ENCODE data around the gene GAPT.

Gene GAPT

DNA sequence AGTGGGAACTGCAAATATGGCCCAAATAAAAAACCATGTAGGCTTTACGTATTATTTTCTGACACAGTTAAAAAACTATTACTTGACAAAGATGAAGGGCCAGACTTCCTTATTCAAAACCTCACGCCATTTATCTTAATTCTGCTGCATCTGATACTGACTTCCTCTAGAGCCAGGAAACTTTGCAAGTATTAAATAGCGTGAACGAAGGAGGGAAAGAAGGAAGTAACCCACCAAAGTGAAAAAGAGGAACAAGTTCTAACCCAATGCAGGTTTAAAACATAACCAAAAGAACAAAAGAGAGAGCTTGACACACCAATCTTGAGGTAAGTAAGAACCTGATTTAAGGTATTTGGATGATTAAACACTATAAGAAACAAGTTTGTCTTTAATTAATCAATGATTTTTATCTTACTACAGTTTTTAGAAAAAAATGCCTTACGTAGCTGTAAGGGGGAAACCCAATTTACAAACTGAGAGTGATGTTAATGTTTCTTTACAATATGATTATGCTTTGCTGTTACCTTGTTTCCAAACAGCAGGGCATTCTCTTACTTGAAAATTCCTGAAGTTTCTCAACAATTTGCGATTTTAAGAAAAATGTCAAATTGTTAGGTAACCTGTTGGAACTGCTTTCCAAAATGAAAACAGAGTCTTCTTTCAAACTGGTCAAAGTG, at the start of gene GAPT:
TSS of gene GAPT (plus strand) at position 220 of the 677 bp plus-strand sequence. CDS start 3,102 bp downstream, outside the sequence.
- no peak for DNase-seq

DNA sequence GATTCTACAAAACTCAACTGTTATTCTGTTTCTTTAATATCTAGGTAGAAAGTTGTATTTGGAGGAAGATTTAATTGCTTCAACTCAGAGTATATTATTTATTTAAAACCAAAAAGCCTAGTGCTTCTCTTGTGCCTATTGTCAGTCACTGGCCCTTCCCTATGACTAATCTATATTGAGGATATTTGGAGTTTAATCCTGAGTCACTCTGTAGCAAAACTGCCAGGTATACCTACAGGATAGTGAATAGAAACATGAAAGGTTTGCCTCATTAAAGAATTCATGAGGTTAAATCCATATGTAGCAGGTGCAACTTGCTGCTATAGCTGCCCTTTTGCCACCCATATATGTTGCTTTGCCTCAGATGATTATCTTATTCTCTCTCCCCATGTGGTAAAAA, 46.4 kb upstream of the GAPT start:
- DNase-seq = no peak

DNA sequence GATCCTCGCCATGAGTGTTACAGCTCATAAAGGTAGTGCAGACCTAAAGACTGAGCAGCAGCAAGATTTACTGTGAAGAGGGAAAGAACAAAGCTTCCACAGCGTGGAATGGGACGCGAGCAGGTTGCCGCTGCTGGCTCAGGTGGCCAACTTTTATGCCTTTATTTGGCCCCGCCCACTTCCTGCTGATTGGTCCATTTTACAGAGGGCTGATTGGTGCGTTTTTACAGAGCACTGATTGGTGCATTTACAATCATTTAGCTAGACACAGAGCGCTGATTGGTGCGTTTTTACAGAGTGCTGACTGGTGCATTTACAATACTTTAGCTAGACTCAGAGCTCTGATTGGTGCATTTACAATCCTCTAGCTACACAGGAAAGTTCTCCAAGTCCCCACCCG, 45.2 kb upstream of the GAPT start:
- DNase-seq = no peak

DNA sequence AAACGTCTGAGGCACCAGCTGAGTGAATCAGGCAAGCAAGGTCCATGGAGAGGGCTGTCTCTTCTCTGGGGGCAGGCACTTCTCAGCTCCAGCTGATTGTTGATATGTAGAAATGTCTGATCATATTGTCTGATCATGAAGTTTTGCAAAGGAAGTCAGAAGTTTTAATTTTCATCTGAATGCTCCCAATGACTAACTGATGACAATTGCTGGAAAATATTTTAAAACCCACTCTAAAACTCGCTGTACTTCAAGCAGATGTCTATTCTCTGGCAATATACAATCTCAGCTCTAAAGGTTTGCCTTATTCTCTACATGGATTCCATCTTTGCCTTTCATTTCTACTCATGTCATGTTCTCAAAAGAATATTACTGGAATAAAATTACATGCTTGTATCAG, 44.0 kb upstream of the GAPT start:
- DNase-seq = no peak

DNA sequence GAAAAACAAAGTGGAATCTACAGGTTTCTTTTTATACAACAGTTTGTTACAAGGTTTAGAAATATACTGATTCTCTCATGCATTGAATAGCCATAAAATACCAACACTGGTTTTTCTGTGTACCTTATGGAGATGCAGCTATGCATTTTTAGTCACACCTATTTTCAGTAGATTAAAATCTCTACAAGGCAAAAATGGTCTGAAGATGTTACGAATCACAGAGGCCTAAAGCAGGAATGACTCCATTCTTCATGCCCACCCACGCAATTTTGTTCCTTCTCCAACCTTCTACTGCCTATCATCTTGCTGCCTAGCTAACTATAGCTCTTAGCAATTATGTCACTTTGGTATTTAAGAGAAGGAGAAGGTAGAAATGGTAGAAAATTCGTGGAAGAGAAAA, 41.2 kb upstream of the GAPT start:
- no peak for DNase-seq

DNA sequence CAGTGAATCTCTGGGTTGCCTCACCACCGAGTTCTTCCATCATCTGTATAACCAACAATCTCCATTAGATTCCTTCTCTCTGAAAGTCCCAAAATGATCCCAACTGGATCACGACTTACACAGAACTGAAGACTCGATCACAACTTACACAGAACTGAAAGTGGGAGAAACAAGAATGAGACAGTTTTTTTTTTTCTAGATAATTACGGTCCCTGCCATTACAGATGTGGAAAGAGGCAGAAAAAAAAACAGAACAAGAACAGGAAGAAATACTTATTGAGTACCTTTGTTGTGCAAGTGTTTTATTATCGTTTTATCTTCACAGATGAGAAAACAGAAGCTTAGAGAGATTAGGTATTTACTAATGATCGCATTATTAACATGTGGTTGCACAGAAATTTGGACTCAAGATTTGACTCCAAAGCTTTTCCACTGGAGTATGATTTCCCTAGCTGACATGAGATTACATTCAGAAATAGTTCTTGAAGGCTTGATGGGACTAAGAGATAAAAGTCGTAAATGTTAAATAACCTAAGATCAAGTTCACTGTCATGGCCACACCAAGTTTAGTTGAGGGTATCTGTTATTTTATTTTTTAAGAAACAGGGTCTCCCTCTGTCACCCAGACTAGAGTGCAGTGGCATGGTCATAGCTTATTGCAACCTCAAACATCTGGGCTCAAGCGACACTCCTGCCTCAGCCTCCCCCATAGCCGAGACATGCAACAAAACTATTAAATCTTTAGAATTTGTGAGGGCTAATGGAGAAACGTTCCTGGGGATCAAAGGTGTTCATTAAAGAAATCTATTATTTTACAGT, 40.2 kb upstream of the GAPT start:
- DNase-seq = no peak

DNA sequence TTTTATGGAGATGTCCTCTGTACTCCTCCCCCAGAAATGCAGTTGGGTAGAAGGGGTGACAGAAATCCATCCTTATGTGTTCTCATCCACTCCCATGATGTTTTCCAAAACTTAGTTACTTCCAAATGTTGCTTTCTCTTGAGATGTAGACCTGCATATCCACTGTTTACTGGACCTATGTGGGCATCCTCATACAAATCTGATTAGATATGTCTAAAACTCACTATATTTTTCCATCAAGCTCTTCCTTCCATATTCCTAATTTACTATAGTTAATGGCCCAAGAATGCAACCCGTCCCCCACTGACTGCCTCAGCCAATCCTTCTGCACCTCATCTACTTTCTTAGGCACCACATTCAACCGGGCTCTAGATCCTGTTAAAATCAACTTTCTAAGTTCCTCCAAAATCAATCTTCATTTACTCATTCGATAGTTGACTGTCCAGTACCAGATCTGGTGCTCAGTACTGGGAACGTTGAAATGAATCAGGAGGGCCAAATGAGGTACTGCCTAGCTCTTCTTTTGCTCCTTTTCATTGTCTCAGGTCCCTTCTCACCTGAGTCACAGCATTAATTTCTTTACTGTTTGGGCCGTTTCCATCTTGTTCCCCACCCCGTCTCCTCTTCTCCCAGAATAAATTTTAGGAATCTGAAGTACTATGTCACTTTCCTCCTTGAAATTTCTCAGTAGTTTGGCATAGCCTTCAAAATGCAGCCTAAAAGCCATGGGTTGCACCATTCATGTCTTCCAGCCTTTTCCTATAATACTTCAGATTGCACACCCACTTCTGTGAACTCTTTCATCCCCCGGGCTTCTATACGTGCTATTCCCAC, 39.3 kb upstream of the GAPT start:
- DNase-seq = no peak

DNA sequence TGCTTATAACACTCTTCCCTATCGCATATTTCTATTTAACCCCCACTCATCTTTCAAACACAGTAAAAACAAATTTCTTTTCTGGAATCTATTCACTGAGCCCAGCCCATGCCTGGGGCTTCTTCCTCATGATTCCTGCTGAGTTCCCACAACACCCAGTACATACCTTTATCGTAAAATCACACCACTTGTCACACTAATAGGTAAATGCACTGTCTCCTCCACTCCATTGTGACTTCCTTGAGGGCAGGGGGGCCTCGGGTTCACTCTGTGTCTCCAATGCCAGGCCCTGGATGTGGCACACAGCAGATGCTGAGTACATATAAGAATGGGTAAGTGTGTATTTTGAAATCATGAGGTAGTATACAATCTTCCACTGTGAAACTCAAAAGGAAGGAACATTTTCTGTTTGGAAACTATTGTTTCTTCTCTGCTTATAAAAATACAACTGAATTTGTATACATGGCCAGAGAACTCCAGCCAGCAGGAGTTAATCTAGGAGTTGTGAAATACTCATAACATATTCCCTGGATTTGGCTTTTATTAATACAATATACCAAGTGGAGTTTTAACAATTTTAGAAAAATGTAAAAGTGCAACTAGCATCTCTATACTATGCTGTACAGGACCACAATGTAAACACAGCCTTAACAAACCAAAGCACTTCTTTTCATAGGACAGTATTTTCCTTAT, 38.5 kb upstream of the GAPT start:
- peak; percentile 22 for DNase-seq

DNA sequence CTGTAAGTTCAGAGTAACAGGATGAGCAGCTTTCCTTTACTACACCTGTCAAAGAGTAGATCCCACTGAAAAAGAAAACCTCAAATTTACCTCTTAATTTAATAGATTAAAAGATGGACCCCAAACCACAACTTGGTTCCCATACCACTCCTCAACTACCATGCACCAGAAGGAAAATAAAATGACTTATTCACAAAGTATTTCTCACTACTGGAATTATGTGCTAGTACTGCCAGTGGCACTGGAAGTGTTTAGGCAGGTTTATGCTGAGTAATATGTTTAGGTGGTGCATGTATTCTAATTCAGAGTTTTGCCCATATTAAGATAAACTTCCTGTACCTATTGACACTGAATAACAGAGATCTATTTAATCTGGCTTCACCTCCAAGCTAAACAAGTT, 37.9 kb upstream of the GAPT start:
- DNase-seq = no peak

DNA sequence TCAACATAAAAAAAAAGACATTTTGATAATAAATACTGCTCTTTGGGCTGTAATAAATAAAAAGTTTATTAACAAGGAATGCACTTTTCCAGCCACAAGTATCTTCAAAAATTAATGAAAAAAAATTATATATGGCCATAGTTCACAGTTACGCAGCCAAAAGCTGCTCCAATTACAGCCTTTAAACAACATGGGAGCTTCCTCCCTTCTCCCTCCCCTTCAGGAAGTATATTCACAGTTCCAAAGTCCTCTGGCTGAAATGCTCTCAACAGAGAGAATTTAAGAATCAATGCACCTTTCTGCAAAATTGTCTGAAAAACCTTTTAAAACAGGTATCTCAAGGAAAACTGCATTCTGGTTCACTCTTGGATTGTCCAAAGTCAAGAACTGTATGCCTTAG, 37.2 kb upstream of the GAPT start:
- DNase-seq = no peak

DNA sequence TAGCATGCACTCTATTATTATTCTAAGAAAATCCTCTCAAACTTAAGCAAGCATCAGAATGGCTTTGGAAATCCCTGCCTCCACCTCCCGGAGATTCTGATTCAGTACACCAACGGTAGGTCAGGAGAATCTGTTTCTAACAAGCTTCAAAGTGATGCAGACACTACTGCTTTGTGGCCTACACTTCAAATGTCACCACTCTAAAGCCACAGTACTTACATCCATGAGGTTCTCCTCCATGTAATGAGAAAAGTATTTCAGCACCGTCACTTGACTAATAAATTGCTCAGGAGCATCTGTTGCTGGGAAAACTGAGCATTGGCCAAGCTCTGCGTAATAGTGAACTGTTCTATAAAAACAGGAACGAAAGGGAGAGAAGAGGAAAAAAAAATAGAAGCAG, 36.2 kb upstream of the GAPT start:
- DNase-seq = no peak

DNA sequence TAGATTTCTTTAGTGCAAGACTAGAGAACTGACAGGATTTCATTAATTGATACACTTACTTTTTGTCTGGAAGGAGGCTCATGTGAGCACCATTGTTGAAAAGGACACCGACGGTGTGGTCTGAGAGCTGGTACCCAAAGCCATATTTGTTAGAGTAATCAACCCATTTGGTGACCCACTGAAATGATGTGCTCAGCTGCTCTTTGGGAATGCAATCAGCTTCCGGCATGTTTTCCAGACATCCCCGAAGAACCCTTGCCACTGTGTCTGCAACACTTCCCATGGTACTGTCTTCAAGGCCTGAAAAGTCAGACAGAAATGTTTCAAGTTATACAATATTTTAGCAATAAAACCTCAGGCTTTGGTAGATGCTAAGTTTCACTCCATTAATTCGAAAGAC, 35.8 kb upstream of the GAPT start:
- DNase-seq = no peak

DNA sequence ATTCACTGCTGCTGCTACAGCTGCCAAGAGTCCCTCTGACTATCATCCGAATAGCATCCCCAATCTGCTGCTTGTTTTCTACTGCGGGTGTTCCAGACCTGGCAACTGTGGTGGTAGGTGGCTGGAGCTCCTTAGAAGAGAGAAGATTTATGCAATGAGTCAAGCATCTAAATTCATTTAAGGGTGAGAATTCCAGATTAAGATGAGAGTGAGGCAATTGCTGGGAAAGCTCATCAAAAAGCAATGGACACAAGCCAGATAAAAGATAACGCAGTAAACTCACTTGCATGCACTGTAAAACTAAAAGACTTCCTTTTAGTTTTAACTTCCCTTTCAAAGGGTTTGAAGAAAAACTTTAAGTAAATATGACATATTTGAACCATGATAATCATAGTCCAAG, 35.2 kb upstream of the GAPT start:
- DNase-seq = no peak

DNA sequence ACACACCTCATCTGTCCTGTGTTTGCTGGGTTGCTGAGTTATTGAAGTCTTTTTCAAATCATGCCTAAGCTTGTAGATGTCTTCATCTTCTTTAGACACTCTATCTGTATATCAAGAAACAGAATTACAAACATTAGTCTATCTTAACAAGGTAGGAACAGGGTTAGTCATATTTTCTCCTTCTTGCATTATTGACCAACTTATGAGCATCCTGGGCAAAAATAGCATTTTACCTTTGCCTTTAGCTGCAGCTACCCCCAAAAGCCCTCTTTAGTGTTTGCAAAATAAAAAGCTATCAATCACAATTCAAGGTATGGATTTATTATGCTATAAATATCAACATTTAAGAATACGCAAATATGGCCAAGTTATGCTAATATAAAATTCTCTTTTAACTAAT, 34.7 kb upstream of the GAPT start:
- no peak for DNase-seq

DNA sequence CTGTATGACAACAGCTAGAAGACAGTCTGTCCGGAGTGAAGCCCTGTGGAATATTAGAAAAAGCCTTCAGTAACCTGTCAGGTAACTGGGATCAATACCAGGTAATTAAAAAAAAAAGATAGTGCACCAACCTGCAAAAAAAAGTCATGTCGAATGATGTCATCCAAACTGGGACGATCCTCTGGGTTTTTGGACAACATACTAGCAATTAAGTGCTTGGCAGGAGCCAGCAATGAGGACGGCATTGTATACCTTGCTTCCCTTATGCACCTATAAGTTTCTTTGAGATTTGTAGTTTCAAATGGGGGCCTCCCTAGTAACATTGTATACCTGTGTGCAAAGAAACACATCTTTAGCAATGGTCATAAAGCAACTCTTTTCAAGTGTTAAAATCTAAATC, 34.2 kb upstream of the GAPT start:
- no peak for DNase-seq

DNA sequence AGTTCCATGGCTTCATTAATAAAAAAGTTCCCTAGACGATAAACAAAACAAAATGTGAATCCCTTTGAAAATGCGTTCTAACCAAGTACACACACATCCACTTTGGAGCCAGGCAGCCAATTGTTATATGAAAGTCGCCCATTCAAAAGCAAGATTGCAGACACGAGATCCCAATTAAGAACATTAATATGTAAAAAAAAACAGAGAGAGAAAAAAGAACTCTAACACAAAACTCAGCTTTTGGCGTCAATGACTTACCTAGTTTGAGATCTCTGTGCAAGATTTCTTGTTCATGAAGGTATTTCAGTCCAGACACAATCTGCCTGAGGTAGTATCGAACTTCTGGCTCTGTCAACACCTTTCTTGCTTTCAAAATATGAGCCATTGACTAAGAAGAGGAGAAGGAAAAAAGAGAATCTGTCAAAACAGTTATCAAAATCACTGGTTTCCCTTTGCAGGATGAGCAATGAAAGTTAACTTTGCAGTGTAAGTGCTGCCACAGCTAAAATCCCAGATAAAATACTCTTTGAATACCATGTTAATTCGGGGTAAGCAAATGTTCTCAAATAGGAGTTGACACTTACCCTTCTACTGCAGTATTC, 33.0 kb upstream of the GAPT start:
- DNase-seq = no peak

DNA sequence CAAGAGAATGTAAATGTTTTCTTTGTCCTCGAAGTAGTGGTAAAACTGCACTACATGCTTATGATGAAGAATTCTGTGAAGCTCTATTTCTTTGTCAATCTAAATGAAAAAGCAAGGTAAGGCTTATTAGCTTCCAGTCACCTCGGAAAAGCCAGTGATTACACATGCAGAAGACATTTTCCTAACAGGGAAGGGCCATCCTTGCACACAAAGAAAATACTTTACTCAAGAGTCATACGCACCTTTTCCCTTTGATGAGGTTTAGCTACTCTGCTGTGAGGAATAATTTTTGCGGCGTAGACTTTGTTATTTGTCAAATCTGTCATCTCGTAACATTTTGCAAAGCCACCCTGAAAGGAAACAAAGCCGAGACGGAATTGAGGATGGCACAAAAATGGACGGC, 32.5 kb upstream of the GAPT start:
- DNase-seq = peak; percentile 53

DNA sequence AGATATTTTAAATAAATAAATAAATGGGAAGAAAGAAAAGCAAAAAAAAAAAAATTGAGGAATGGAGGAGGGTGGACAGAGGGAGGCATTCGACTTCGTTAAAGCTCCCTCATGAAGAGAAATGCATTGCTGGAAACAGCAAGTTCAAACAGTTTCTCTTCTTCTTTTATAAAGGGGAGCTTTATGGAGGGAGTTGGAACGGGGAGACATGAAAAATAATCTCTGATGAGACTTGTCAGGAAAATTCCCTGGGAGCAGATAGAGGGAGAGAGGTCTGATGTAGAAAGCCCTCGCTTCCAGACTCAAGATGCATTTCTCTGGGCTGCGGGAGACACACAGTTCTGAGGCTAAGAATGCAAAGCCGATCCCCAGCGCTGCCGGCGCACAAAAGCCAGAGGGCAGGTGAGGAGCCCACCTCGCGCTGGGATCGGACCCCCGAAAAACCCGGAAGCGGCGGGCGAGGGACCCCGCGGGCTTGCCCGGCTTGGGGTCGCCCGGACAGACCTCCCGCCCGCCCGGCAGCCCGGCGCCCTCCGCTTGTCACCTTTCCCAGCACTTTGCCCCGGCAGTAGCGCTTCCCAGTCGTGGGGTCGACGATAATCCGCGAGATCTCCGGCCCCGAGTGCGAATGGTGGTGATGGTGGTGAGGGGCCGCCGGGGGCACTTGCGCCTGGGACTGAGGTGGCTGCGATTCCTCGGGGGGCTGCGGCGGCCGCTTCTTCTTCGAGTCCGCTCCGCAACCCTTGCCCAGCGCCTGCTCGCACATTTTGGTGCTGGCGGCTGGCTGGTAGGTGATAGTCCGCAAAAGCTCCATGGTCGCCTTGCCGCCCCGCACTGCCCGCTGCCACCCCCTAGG, 31.9 kb upstream of the GAPT start:
- DNase-seq = peak; percentile 74

DNA sequence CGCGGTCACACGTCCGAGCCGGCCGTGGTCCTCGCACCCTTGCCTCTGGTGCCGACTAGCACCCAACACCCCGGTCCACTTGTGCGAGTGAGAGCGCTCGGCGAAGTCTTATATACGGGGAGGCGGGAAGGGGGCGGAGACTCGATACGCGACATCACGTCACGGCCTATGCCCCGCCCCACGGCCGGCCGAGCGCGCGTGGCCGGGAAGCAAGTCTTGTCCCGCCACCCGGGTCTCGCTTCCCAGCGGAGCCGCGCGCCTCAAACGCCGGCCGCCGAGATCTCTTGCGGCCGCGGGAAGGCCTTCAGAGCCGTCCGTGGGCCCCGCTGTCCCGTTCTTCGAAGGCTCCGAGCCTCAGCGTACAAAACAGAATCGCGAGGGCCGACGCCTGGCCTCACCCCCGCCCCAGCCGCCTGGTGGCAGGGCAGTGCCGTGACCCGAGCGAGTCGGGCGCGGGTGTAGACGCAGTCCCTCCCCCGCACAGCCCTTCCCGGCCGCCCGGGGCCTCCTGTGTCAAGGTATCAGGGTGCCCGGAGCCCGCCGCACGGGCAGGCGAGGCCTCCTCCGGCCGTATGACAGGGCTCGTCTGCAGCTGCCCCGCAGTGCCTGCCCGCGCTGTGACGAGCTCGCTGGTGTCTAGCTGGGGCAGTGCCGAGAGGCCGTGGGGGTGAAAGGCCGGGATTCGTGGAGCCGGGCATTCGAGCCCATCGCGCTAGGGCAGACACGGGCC, 31.1 kb upstream of the GAPT start, which contains the start of gene PLK2:
TSS of gene PLK2 (minus strand) at position 85 of the 730 bp plus-strand sequence. CDS start 127 bp downstream, outside the sequence.
- peak; percentile 96 for DNase-seq

DNA sequence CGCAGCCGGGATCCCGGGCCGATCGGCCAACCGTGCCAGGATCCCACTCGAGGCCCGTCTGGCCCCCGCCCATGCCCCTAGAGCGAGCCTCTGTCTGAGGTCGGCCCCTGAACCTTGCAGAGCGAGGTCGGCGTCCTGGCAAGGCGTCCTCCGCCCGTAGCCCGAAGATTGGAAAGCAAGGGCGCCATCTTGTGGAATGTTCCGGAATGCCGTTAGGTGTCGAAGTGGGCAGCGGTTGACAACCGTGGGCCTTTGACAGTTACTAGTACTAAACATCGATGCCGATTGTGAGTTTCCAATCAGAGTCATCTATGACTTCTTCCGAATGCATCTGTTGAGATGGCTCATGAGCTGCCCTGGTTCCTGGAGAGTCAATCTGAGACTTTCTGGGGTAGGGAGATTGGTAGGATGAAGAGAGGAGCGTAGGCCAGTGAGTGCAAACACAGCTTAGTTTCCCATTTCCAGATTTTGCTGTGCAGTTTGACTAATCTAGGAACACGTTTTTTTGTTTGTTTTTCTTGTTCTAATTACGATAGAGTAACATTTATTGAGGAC, 30.4 kb upstream of the GAPT start:
- DNase-seq = peak; percentile 93
